A549 (cell line): ENCODE results near the gene CYP8B1. TPM values are rescaled to one million over a fixed set of nuclear protein-coding genes. Genes with fewer than 3 reads are reported as not detected.

Experiments
- ATAC-seq, 2 experiments: fragments of 200-7000 bp in 1 of 2; fragments of >200 bp in 1 of 2; cut with Nextera tagmentation in 1 of 2; cut with Tn5 transposase in 1 of 2; 3 replicates each; pipeline versions ENCODE4 v1.8.0 to v1.9.1; 2018 to 2020; ENCODE audit warnings: mild to moderate bottlenecking in 1 of 2, moderate library complexity in 1 of 2
- CTCF ChIA-PET: fragments of 300-600 bp; sonication (Branson Sonifier 250); formaldehyde crosslinking; extraction: SDS; loops from one replicate; lab custom pipeline; 2021; ENCODE audit warnings: antibody characterized with exemption, inconsistent platforms; lab: Yijun Ruan, JAX
- POLR2A ChIA-PET: fragments of 350-600 bp; formaldehyde crosslinking; extraction: SDS; loops from one replicate; lab custom pipeline; 2021; ENCODE audit warnings: antibody characterized with exemption, inconsistent platforms; lab: Yijun Ruan, JAX
- DNase-seq, 2 experiments: peaks; one replicate each; pipeline versions ENCODE4 v3.0.0 to v3.0.0-alpha.2; 2011 to 2016; ENCODE audit warnings: low read depth in 1 of 2, low spot score in 1 of 2
- FAIRE-seq: peaks from 2 replicates; lab custom pipeline; 2011; peaks lifted over from hg19 to GRCh38; lab: Jason Lieb, UNC
- H3K27ac ChIP-seq, 2 experiments: fragments of >200 bp; sonication (Bioruptor Twin); formaldehyde crosslinking; 3 replicates each; pipeline ENCODE4 v1.5.1; 2016 to 2017
- H3K4me1 ChIP-seq: fragments of >200 bp; sonication (Bioruptor Twin); formaldehyde crosslinking; 3 replicates; pipeline ENCODE4 v1.6.1; 2016
- H3K4me2 ChIP-seq: fragments of >200 bp; sonication (Bioruptor Twin); formaldehyde crosslinking; 3 replicates; pipeline ENCODE4 v1.6.1; 2016
- H3K4me3 ChIP-seq: fragments of >200 bp; sonication (Bioruptor Twin); formaldehyde crosslinking; 3 replicates; pipeline ENCODE4 v1.5.1; 2016
- H3K9me3 ChIP-seq: fragments of >200 bp; sonication (Bioruptor Twin); formaldehyde crosslinking; 3 replicates; pipeline ENCODE4 v1.6.1; 2016
- BCL3 ChIP-seq: fragments of >200 bp; sonication (Bioruptor Twin); formaldehyde crosslinking; IDR thresholded peaks from 3 replicates; pipeline ENCODE4 v1.6.1; 2016
- CBX2 ChIP-seq: fragments of 200-600 bp; sonication (generic); IDR thresholded peaks from 2 replicates; pipeline ENCODE4 v1.6.1; 2016; ENCODE audit warnings: low read depth, mild to moderate bottlenecking, borderline replicate concordance
- CEBPB ChIP-seq, 2 experiments: fragments of >200 bp in 1 of 2; sonication (Bioruptor Twin) in 1 of 2; formaldehyde crosslinking in 1 of 2; IDR thresholded peaks; 2 replicates each; pipeline ENCODE4 v1.6.1; 2012 to 2016
- EHMT2 ChIP-seq: fragments of 200-600 bp; sonication (generic); IDR thresholded peaks from 2 replicates; pipeline ENCODE4 v1.6.1; 2016; ENCODE audit warnings: antibody characterized with exemption, low read depth, mild to moderate bottlenecking, moderate library complexity
- ELK1 ChIP-seq: fragments of 150-350 bp; IDR thresholded peaks from 2 replicates; pipeline ENCODE4 v1.6.1; 2014; ENCODE audit warnings: low read depth, mild to moderate bottlenecking, low read length
- FOSL2 ChIP-seq, 2 experiments: fragments of 450-650 bp in 1 of 2; fragments of >200 bp in 1 of 2; sonication (Bioruptor Twin) in 1 of 2; formaldehyde crosslinking; IDR thresholded peaks; 2 replicates each; pipeline versions ENCODE4 v1.5.0 to v1.6.1; 2016 to 2020; ENCODE audit warnings: mild to moderate bottlenecking in 1 of 2, moderate library complexity in 1 of 2
- HES2 ChIP-seq: fragments of >200 bp; sonication (Bioruptor Twin); formaldehyde crosslinking; IDR thresholded peaks from 2 replicates; pipeline ENCODE4 v1.6.1; 2016
- HOXB13 ChIP-seq: fragments of 250-450 bp; sonication (Bioruptor Pico); IDR thresholded peaks from 2 replicates; pipeline ENCODE4 v1.5.0; 2020; ENCODE audit warnings: low read depth, mild to moderate bottlenecking, moderate library complexity
- MAZ ChIP-seq: fragments of 150-350 bp; IDR thresholded peaks from 2 replicates; pipeline ENCODE4 v1.6.1; 2014; ENCODE audit warnings: antibody characterized with exemption, low read depth, low read length, borderline replicate concordance
- MYC ChIP-seq: IDR thresholded peaks from 2 replicates; pipeline ENCODE4 v1.6.1; 2012; ENCODE audit warnings: mild to moderate bottlenecking, inconsistent platforms, low read length, improper control_type of control experiment, borderline replicate concordance
- PBX3 ChIP-seq: IDR thresholded peaks from 2 replicates; pipeline ENCODE4 v1.6.1; 2012
- POLR2AphosphoS2 ChIP-seq: conservative IDR thresholded peaks from 2 replicates; pipeline ENCODE4 v1.6.1; 2012; ENCODE audit warnings: low read length, improper control_type of control experiment, inconsistent platforms
- RCOR1 ChIP-seq: fragments of 150-350 bp; IDR thresholded peaks from 2 replicates; pipeline ENCODE4 v1.6.1; 2014; ENCODE audit warnings: antibody characterized with exemption, low read length, low read depth
- REST ChIP-seq: fragments of 200-600 bp; sonication (generic); IDR thresholded peaks from 2 replicates; pipeline ENCODE4 v1.6.1; 2016; ENCODE audit warnings: antibody characterized with exemption, mild to moderate bottlenecking, moderate library complexity
- RFX5 ChIP-seq: fragments of 450-650 bp; IDR thresholded peaks from 2 replicates; pipeline ENCODE4 v1.7.1; 2014; ENCODE audit warnings: antibody characterized with exemption, mild to moderate bottlenecking, moderate library complexity
- SREBF2 ChIP-seq: fragments of 450-650 bp; IDR thresholded peaks from 2 replicates; pipeline ENCODE4 v1.6.1; 2014; ENCODE audit warnings: mild to moderate bottlenecking, moderate library complexity
- ZFP36 ChIP-seq: fragments of 450-650 bp; IDR thresholded peaks from 2 replicates; pipeline ENCODE4 v1.6.1; 2014; ENCODE audit warnings: borderline replicate concordance; ENCODE audit not compliant: partially characterized antibody
- WGBS: methylation state at CpG from one replicate; pipeline ENCODE4 v1.1.6; 2017; ENCODE audit errors: missing lambda C conversion rate; 5-methylcytosine and 5-hydroxymethylcytosine counted together
- polyA plus RNA-seq, 4 experiments: library from polyadenylated mRNA; depleted of rRNA in 3 of 4; stranded (reverse); fragments of >200 nt; fragmentation: RNase III in 1 of 4; extraction: RNeasy Plus Mini Kit Qiagen cat#74134 plus additional on column Dnase treatment in 1 of 4; gene quantifications; 2 replicates in 3 of 4; 3 replicates in 1 of 4; pipeline ENCODE4 v1.2.3, GENCODE V29; 2011 to 2017

The CYP8B1 gene
- polyA plus RNA-seq, 2 of the 4 experiments (the other 2 are of a cell fraction) = not detected

GRCh38 chr3:42900226-42901072 is 24.8 kb upstream of the CYP8B1 start:
- POLR2A ChIA-PET = no interaction called here
- Histone ChIP-seq H3K4me3 (no peak overlapping the region), H3K9me3 (no peaks in the 10 kb centered on the region), H3K4me1 (no peaks in the 10 kb centered on the region), H3K27ac (no peak overlapping the region), H3K4me2 (no peak overlapping the region)
- FAIRE-seq (no peak), DNase-seq (no peak), ATAC-seq (no peak)
- WGBS = 49% methylated on average over 8 of the region's 8 CpGs
- no peak for TF ChIP-seq MYC
- no peak for TF ChIP-seq BCL3
- TF ChIP-seq FOSL2 (IDR thresholded peaks at IDR 0.05) = no peak
- no peak for TF ChIP-seq FOSL2 (CRISPR knock-in tag; IDR thresholded peaks at IDR 0.05)
- no peak for TF ChIP-seq ZFP36
- no peak for TF ChIP-seq HOXB13
- no peak for TF ChIP-seq REST
- TF ChIP-seq EHMT2 = no peak
- no peak for TF ChIP-seq RCOR1
- TF ChIP-seq CEBPB (IDR thresholded peaks at IDR 0.05) = no peak
- TF ChIP-seq MAZ = no peak
- no peak for TF ChIP-seq ELK1
- no peak for TF ChIP-seq HES2
- TF ChIP-seq RFX5 = no peak
- no peak for TF ChIP-seq CBX2
- TF ChIP-seq PBX3 = no peak
- no peak for TF ChIP-seq POLR2AphosphoS2
- no peak for TF ChIP-seq SREBF2
- CTCF ChIA-PET = no interaction called here
